Prostate gland (tissue), 2 donors: ENCODE results near the gene SUPV3L1. TPM values are rescaled to one million over a fixed set of nuclear protein-coding genes. Genes with fewer than 3 reads are reported as not detected.
"Not testable (repeated sequence)": the region's sequence is repeated elsewhere in the genome, so short reads cannot be mapped to it uniquely, and the experiment has no call there.

Experiments used
- DNase-seq: peaks from one replicate; pipeline ENCODE4 v3.0.0-alpha.2; 2019; ENCODE audit warnings: low spot score
- H3K27ac ChIP-seq, 2 donors: fragments of 200-600 bp; sonication (generic); 2 replicates each; pipeline ENCODE4 v1.5.1; 2017 to 2019
- H3K27me3 ChIP-seq: fragments of 200-600 bp; sonication (generic); replicated peaks from 2 replicates; pipeline ENCODE4 v1.5.1; 2019; ENCODE audit not compliant: insufficient read depth
- H3K36me3 ChIP-seq, 2 donors: fragments of 200-600 bp; sonication (generic); 1 replicate in 1 of 2; 2 replicates in 1 of 2; pipeline versions ENCODE4 v1.5.1 to v1.8.1; 2017 to 2019
- H3K4me1 ChIP-seq: fragments of 200-600 bp; sonication (generic); replicated peaks from 2 replicates; pipeline ENCODE4 v1.5.1; 2019
- H3K4me3 ChIP-seq, 2 donors: fragments of 200-600 bp; sonication (generic); 2 replicates each; pipeline ENCODE4 v1.5.1; 2017 to 2019
- H3K9me3 ChIP-seq: fragments of 200-600 bp; sonication (generic); 2 replicates; pipeline ENCODE4 v1.5.1; 2017
- CTCF ChIP-seq, 4 experiments: fragments of 200-600 bp in 2 of 4; fragments of 450-650 bp in 2 of 4; sonication (generic) in 2 of 4; IDR thresholded peaks; 1 replicate in 3 of 4; 2 replicates in 1 of 4; pipeline ENCODE4 v1.5.1; 2016 to 2019; ENCODE audit warnings: antibody characterized with exemption in 4 of 4, mild to moderate bottlenecking in 2 of 4, moderate library complexity in 2 of 4
- POLR2A ChIP-seq: fragments of 450-650 bp; IDR thresholded peaks from one replicate; pipeline ENCODE4 v1.6.1; 2016; ENCODE audit warnings: antibody characterized with exemption, mild to moderate bottlenecking
- POLR2AphosphoS5 ChIP-seq: sonication (generic); formaldehyde crosslinking; IDR thresholded peaks from one replicate; pipeline ENCODE4 v1.6.1; 2017; ENCODE audit warnings: antibody characterized with exemption
- WGBS: methylation state at CpG from one replicate; pipeline ENCODE4 v1.1.5; 2018; 5-methylcytosine and 5-hydroxymethylcytosine counted together
- intact Hi-C: fragments of 100-400 bp; cut with DNase I; formaldehyde crosslinking; loops from one replicate; pipeline ENCODE4 v1.14.2; 2022
- total RNA-seq, 2 donors: library from RNA; depleted of rRNA; stranded (reverse); fragments of >200 nt; gene quantifications; one replicate each; pipeline ENCODE4 v1.1.0, GENCODE V29; 2016

The SUPV3L1 gene
- total RNA-seq, 2 donors from 2014 or later = 18.5 to 37.0 TPM

GRCh38 chr10:69247313-69247710 lies 67.3 kb downstream of the SUPV3L1 start:
- Histone ChIP-seq H3K27me3 (no peaks in the 10 kb centered on the region), H3K27ac (no peak overlapping the region), H3K4me3 (no peak overlapping the region), H3K9me3 (no peaks in the 10 kb centered on the region), H3K4me1 (no peaks in the 10 kb centered on the region), H3K36me3 (no peaks in the 10 kb centered on the region)
- DNase-seq = no peak
- TF ChIP-seq CTCF (IDR thresholded peaks at IDR 0.05) (no peak), POLR2A (no peak), POLR2AphosphoS5 (no peak)
- 96% methylated on average over 13 of the region's 13 CpGs for WGBS
- intact Hi-C loops = no loop called here

- H3K36me3 ChIP-seq = no peaks in the 10 kb centered on the region
- WGBS = 78% methylated on average over 24 of the region's 24 CpGs
- no peak overlapping the region for H3K27ac ChIP-seq
- intact Hi-C loops = no loop called here
- no peaks in the 10 kb centered on the region for H3K27me3 ChIP-seq
- TF ChIP-seq POLR2AphosphoS5 = no peak
- TF ChIP-seq CTCF (IDR thresholded peaks at IDR 0.05) = no peak
- TF ChIP-seq POLR2A = no peak
- H3K4me1 ChIP-seq = no peaks in the 10 kb centered on the region
- no peak overlapping the region for H3K4me3 ChIP-seq
- DNase-seq = no peak
- no peaks in the 10 kb centered on the region for H3K9me3 ChIP-seq
These were observed 68.2 kb downstream of the SUPV3L1 start for GRCh38 chr10:69248117-69248730.

GRCh38 chr10:69250041-69250440 lies 70.0 kb downstream of the SUPV3L1 start:
- intact Hi-C loops = no loop called here
- Histone ChIP-seq H3K36me3 (no peaks in the 10 kb centered on the region), H3K27me3 (no peaks in the 10 kb centered on the region), H3K9me3 (no peaks in the 10 kb centered on the region), H3K4me3 (no peak overlapping the region), H3K4me1 (no peaks in the 10 kb centered on the region), H3K27ac (peak overlapping the region in 1 of 2 donors; percentile 38)
- no peak for DNase-seq
- 92% methylated on average over 14 of the region's 14 CpGs for WGBS
- no peak for TF ChIP-seq CTCF (IDR thresholded peaks at IDR 0.05)
- no peak for TF ChIP-seq POLR2AphosphoS5
- no peak for TF ChIP-seq POLR2A

GRCh38 chr10:69251417-69251816 lies 71.4 kb downstream of the SUPV3L1 start:
- H3K4me3 ChIP-seq, DNase-seq, H3K27me3 ChIP-seq, H3K36me3 ChIP-seq, intact Hi-C loops, H3K9me3 ChIP-seq, H3K27ac ChIP-seq, H3K4me1 ChIP-seq: not testable (repeated sequence)
- WGBS = 93% methylated on average over 2 of the region's 2 CpGs

GRCh38 chr10:69253171-69253570 lies 73.1 kb downstream of the SUPV3L1 start:
- Histone ChIP-seq H3K27me3 (no peaks in the 10 kb centered on the region), H3K36me3 (no peaks in the 10 kb centered on the region), H3K27ac (no peak overlapping the region), H3K9me3 (no peaks in the 10 kb centered on the region), H3K4me1 (no peaks in the 10 kb centered on the region), H3K4me3 (no peak overlapping the region)
- TF ChIP-seq POLR2A = no peak
- no peak for DNase-seq
- intact Hi-C loops = no loop called here
- 78% methylated on average over 3 of the region's 3 CpGs for WGBS

- TF ChIP-seq CTCF (IDR thresholded peaks at IDR 0.05) (no peak), POLR2A (no peak), POLR2AphosphoS5 (no peak)
- no peaks in the 10 kb centered on the region for H3K9me3 ChIP-seq
- H3K4me1 ChIP-seq = no peaks in the 10 kb centered on the region
- intact Hi-C loops = no loop called here
- no peaks in the 10 kb centered on the region for H3K27me3 ChIP-seq
- no peak overlapping the region for H3K27ac ChIP-seq
- whole genome bisulfite sequencing = 52% methylated on average over 7 of the region's 7 CpGs
- DNase-seq = no peak
- no peaks in the 10 kb centered on the region for H3K36me3 ChIP-seq
- H3K4me3 ChIP-seq = no peak overlapping the region
These were observed 74.8 kb downstream of the SUPV3L1 start for GRCh38 chr10:69254877-69255276.
